HepG2 (cell line): ENCODE data around the gene IL5RA. TPM values are rescaled to one million over a fixed set of nuclear protein-coding genes. Genes with fewer than 3 reads are reported as not detected.

Experiments used
- ATAC-seq: fragments of 200-7000 bp; cut with Tn5 transposase; 3 replicates; pipeline ENCODE4 v1.9.1; 2020; ENCODE audit warnings: mild to moderate bottlenecking, moderate library complexity
- BruUV-seq: library from RNA; stranded (reverse); fragments of 400-500 nt; replicated peaks from 2 replicates; lab custom pipeline; 2021; lab: Mats Ljungman, UMichigan
- CTCF ChIA-PET: fragments of 300-600 bp; formaldehyde crosslinking; extraction: SDS; loops from one replicate; lab custom pipeline; 2021; ENCODE audit warnings: low total read pairs, inconsistent platforms, low intra/inter-chr PET ratio; lab: Yijun Ruan, JAX
- POLR2A ChIA-PET: fragments of 350-600 bp; sonication (Branson Sonifier 250); formaldehyde crosslinking; loops from one replicate; lab custom pipeline; 2020; ENCODE audit warnings: antibody characterized with exemption, inconsistent platforms; lab: Yijun Ruan, JAX
- DNase-seq: peaks from one replicate; pipeline ENCODE4 v3.0.0-alpha.2; 2015; ENCODE audit warnings: low spot score
- FAIRE-seq: peaks from 3 replicates; lab custom pipeline; 2011; peaks lifted over from hg19 to GRCh38; lab: Jason Lieb, UNC
- H2AFZ ChIP-seq: one replicate; pipeline ENCODE4 v1.6.1; 2011; ENCODE audit warnings: low read length, inconsistent platforms
- H3K27ac ChIP-seq: fragments of 300-600 bp; 3 replicates; pipeline ENCODE4 v1.8.0; 2011; ENCODE audit warnings: mixed run types, mild to moderate bottlenecking, mixed read lengths, low read length, inconsistent platforms; ENCODE audit not compliant: insufficient read depth; ENCODE audit errors: extremely low read length
- H3K27me3 ChIP-seq, 2 experiments: fragments of 200-600 bp in 1 of 2; 2 replicates in 1 of 2; 3 replicates in 1 of 2; pipeline versions ENCODE4 v1.6.0 to v1.8.0; 2011; ENCODE audit warnings: low read length in 2 of 2, mild to moderate bottlenecking in 2 of 2, moderate library complexity in 2 of 2, inconsistent platforms in 1 of 2; ENCODE audit not compliant: insufficient read depth in 2 of 2, control insufficient read depth in 1 of 2
- H3K36me3 ChIP-seq, 2 experiments: fragments of 200-600 bp in 1 of 2; replicated peaks in 1 of 2; 2 replicates in 1 of 2; 3 replicates in 1 of 2; pipeline versions ENCODE4 v1.5.1 to v1.8.0; 2011; ENCODE audit warnings: low read length in 2 of 2, inconsistent platforms in 1 of 2; ENCODE audit not compliant: insufficient read depth in 2 of 2, control insufficient read depth in 1 of 2
- H3K4me1 ChIP-seq: 2 replicates; pipeline ENCODE4 v1.5.1; 2012; ENCODE audit warnings: low read length, inconsistent platforms; ENCODE audit not compliant: insufficient read depth
- H3K4me2 ChIP-seq: 2 replicates; pipeline ENCODE4 v1.6.0; 2011; ENCODE audit warnings: low read depth, low read length, inconsistent platforms
- H3K4me3 ChIP-seq, 3 experiments: fragments of 200-600 bp in 1 of 3; sonication (generic), shearing (Covaris generic) in 1 of 3; replicated peaks in 1 of 3; 2 replicates each; pipeline ENCODE4 v1.5.1; 2011 to 2016; ENCODE audit warnings: low read length in 3 of 3, inconsistent platforms in 2 of 3, low read depth in 2 of 3, mild to moderate bottlenecking in 2 of 3, control low read depth in 1 of 3, mixed read lengths in 1 of 3; ENCODE audit not compliant: insufficient read depth in 1 of 3
- H3K79me2 ChIP-seq: one replicate; pipeline ENCODE4 v1.6.1; 2011; ENCODE audit warnings: low read length, inconsistent platforms; ENCODE audit not compliant: insufficient read depth
- H3K9ac ChIP-seq: 2 replicates; pipeline ENCODE4 v1.6.0; 2011; ENCODE audit warnings: mild to moderate bottlenecking, low read depth, low read length, inconsistent platforms; ENCODE audit not compliant: insufficient read depth
- H3K9me3 ChIP-seq: 2 replicates; pipeline ENCODE4 v1.5.1; 2012; ENCODE audit warnings: mild to moderate bottlenecking, low read length
- H4K20me1 ChIP-seq: 2 replicates; pipeline ENCODE4 v1.6.0; 2011; ENCODE audit warnings: inconsistent platforms, mild to moderate bottlenecking, low read length, moderate library complexity; ENCODE audit not compliant: insufficient read depth
- ETS1 ChIP-seq: sonication (generic); formaldehyde crosslinking; IDR thresholded peaks from 2 replicates; pipeline ENCODE4 v1.4.0; 2020; ENCODE audit warnings: missing genetic modification reagents
- ETV6 ChIP-seq: sonication (generic); formaldehyde crosslinking; conservative IDR thresholded peaks from 2 replicates; pipeline ENCODE4 v1.4.0; 2020; ENCODE audit warnings: missing genetic modification reagents
- GTF3A ChIP-seq: sonication (generic); formaldehyde crosslinking; conservative IDR thresholded peaks from 2 replicates; pipeline ENCODE4 v1.4.0; 2020; ENCODE audit warnings: mild to moderate bottlenecking, missing genetic modification reagents
- HMGXB4 ChIP-seq, 2 experiments: sonication (generic) in 1 of 2; formaldehyde crosslinking in 1 of 2; IDR thresholded peaks; 2 replicates each; pipeline versions ENCODE4 v1.4.0 to v1.6.1; 2018 to 2020; ENCODE audit warnings: missing genetic modification reagents in 2 of 2, borderline replicate concordance in 1 of 2, low read depth in 1 of 2, mild to moderate bottlenecking in 1 of 2, missing biosample characterization in 1 of 2
- KMT2A ChIP-seq: sonication (generic); formaldehyde crosslinking; IDR thresholded peaks from 2 replicates; pipeline ENCODE4 v1.4.0; 2020; ENCODE audit warnings: missing genetic modification reagents
- RFX1 ChIP-seq: fragments of 450-650 bp; IDR thresholded peaks from 2 replicates; pipeline ENCODE4 v1.6.1; 2017
- RNF2 ChIP-seq: fragments of 450-650 bp; conservative IDR thresholded peaks from 2 replicates; pipeline ENCODE4 v1.6.1; 2016; ENCODE audit warnings: low read depth
- ZFP36L1 ChIP-seq: sonication (generic); formaldehyde crosslinking; IDR thresholded peaks from 2 replicates; pipeline ENCODE4 v1.8.0; 2022; ENCODE audit warnings: mild to moderate bottlenecking, missing genetic modification reagents, moderate library complexity
- ZNF503 ChIP-seq: sonication (generic); formaldehyde crosslinking; IDR thresholded peaks from 2 replicates; pipeline ENCODE4 v1.4.0; 2020; ENCODE audit warnings: missing genetic modification reagents
- WGBS: methylation state at CpG from one replicate; pipeline ENCODE4 v1.1.6; 2017; ENCODE audit warnings: low lambda C conversion rate; 5-methylcytosine and 5-hydroxymethylcytosine counted together
- in situ Hi-C: cut with HindIII; loops from 2 replicates; pipeline ENCODE4 v1.10.0; 2017; ENCODE audit warnings: low pct_unique_long_range_greater_than_20kb; ENCODE audit not compliant: extremely low pct_ligation_motif_present
- intact Hi-C: fragments of 100-400 bp; cut with micrococcal nuclease; formaldehyde crosslinking; loops from one replicate; pipeline ENCODE4 v1.10.0; 2022; ENCODE audit not compliant: unreplicated experiment
- polyA plus RNA-seq, 8 experiments: library from polyadenylated mRNA; depleted of rRNA in 3 of 8; stranded (reverse) in 7 of 8; unstranded in 1 of 8; fragments of >200 nt; fragmentation: Illumina TruSeq in 4 of 8; extraction: Trizol in 4 of 8; gene quantifications; 2 replicates each; pipeline versions ENCODE4 v1.2.1 to v1.2.3, GENCODE V29; 2011 to 2016; ENCODE audit warnings: low read depth in 4 of 8, missing spikeins in 1 of 8, mixed read lengths in 1 of 8; ENCODE audit not compliant: insufficient read depth in 1 of 8
- total RNA-seq, 5 experiments: library from RNA; depleted of rRNA; stranded (reverse); fragments of >200 nt; fragmentation: Illumina TruSeq; extraction: Trizol; gene quantifications; 2 replicates each; pipeline ENCODE4 v1.2.3, GENCODE V29; 2016; ENCODE audit warnings: low read depth in 1 of 5
- TF ChIP-seq, protein P1 (sequence below): sonication (generic); formaldehyde crosslinking; IDR thresholded peaks from 2 replicates; pipeline ENCODE4 v1.5.1; 2020; ENCODE audit warnings: mild to moderate bottlenecking, missing genetic modification reagents
- TF ChIP-seq, protein P2 (sequence below): sonication (generic); formaldehyde crosslinking; IDR thresholded peaks from 2 replicates; pipeline ENCODE4 v1.4.0; 2020; ENCODE audit warnings: missing genetic modification reagents, mild to moderate bottlenecking, borderline replicate concordance
- TF ChIP-seq, protein P3 (sequence below): sonication (generic); formaldehyde crosslinking; IDR thresholded peaks from 2 replicates; pipeline ENCODE4 v1.4.0; 2020; ENCODE audit warnings: missing genetic modification reagents

The IL5RA gene
- total and polyA plus RNA-seq, 2 of the 13 experiments (the other 11 are each of a cell fraction or from before 2014, with no cell fraction given), result not detected

GRCh38 chr3:3082234-3082924, 27.8 kb downstream of the IL5RA start:
- FAIRE-seq (no peak), DNase-seq (no peak), ATAC-seq (no peak)
- Histone ChIP-seq H4K20me1 (0 out of 2 replicates have a peak, but pooled peaks cover 2% of the 10 kb centered on the region), H3K4me3 (no peak overlapping the region), H3K4me2 (no peak overlapping the region), H3K79me2 (no peaks in the 10 kb centered on the region), H3K9me3 (no peaks in the 10 kb centered on the region), H3K27ac (no peak overlapping the region), H3K36me3 (no peaks in the 10 kb centered on the region), H3K27me3 (peaks cover 0 to 18% of the 10 kb centered on the region in 2 experiments; a peak in 3 of 5 replicates), H2AFZ (no peak overlapping the region), H3K9ac (no peak overlapping the region), H3K4me1 (no peaks in the 10 kb centered on the region)
- in situ Hi-C loops (no loop called here), intact Hi-C loops (no loop called here)
- no TSS peak for BruUV-seq
- ChIA-PET POLR2A (no interaction called here), CTCF (no interaction called here)
- WGBS, result 2% methylated on average over 2 of the region's 2 CpGs
- TF ChIP-seq ETV6 (no peak), GTF3A (CRISPR knock-in tag) (no peak), ETS1 (CRISPR knock-in tag) (no peak), HMGXB4 (CRISPR knock-in tag; IDR thresholded peaks at IDR 0.05; ENCODE audit: borderline replicate concordance in 1 of 2, low read depth in 1 of 2) (no peak), RFX1 (no peak), ZFP36L1 (CRISPR knock-in tag) (no peak), RNF2 (no peak), ZNF503 (CRISPR knock-in tag) (no peak), KMT2A (CRISPR knock-in tag) (no peak)
- TF ChIP-seq, protein P1, sequence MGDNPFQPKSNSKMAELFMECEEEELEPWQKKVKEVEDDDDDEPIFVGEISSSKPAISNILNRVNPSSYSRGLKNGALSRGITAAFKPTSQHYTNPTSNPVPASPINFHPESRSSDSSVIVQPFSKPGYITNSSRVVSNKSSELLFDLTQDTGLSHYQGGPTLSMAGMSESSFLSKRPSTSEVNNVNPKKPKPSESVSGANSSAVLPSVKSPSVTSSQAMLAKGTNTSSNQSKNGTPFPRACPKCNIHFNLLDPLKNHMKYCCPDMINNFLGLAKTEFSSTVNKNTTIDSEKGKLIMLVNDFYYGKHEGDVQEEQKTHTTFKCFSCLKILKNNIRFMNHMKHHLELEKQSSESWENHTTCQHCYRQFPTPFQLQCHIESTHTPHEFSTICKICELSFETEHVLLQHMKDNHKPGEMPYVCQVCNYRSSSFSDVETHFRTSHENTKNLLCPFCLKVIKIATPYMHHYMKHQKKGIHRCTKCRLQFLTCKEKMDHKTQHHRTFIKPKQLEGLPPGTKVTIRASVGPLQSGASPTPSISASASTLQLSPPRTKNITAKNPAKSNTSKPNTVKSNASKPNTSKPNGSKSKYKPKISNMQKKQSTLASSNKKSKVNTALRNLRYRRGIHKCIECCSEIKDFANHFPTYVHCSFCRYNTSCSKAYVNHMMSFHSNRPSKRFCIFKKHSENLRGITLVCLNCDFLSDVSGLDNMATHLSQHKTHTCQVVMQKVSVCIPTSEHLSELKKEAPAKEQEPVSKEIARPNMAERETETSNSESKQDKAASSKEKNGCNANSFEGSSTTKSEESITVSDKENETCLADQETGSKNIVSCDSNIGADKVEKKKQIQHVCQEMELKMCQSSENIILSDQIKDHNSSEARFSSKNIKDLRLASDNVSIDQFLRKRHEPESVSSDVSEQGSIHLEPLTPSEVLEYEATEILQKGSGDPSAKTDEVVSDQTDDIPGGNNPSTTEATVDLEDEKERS, result no peak
- TF ChIP-seq, protein P2, sequence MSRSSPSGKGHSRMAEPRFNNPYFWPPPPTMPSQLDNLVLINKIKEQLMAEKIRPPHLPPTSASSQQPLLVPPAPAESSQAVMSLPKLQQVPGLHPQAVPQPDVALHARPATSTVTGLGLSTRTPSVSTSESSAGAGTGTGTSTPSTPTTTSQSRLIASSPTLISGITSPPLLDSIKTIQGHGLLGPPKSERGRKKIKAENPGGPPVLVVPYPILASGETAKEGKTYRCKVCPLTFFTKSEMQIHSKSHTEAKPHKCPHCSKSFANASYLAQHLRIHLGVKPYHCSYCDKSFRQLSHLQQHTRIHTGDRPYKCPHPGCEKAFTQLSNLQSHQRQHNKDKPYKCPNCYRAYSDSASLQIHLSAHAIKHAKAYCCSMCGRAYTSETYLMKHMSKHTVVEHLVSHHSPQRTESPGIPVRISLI (CRISPR knock-in tag), result no peak
- TF ChIP-seq, protein P3, sequence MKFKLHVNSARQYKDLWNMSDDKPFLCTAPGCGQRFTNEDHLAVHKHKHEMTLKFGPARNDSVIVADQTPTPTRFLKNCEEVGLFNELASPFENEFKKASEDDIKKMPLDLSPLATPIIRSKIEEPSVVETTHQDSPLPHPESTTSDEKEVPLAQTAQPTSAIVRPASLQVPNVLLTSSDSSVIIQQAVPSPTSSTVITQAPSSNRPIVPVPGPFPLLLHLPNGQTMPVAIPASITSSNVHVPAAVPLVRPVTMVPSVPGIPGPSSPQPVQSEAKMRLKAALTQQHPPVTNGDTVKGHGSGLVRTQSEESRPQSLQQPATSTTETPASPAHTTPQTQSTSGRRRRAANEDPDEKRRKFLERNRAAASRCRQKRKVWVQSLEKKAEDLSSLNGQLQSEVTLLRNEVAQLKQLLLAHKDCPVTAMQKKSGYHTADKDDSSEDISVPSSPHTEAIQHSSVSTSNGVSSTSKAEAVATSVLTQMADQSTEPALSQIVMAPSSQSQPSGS, result no peak
